Measurements from ENCODE around the gene MAPK12. TPM values are rescaled to one million over a fixed set of nuclear protein-coding genes. Genes with fewer than 3 reads are reported as not detected.

Gene MAPK12
- total RNA-seq, 2 donors from 2014 or later = 8.9 to 10.4 TPM

DNA sequence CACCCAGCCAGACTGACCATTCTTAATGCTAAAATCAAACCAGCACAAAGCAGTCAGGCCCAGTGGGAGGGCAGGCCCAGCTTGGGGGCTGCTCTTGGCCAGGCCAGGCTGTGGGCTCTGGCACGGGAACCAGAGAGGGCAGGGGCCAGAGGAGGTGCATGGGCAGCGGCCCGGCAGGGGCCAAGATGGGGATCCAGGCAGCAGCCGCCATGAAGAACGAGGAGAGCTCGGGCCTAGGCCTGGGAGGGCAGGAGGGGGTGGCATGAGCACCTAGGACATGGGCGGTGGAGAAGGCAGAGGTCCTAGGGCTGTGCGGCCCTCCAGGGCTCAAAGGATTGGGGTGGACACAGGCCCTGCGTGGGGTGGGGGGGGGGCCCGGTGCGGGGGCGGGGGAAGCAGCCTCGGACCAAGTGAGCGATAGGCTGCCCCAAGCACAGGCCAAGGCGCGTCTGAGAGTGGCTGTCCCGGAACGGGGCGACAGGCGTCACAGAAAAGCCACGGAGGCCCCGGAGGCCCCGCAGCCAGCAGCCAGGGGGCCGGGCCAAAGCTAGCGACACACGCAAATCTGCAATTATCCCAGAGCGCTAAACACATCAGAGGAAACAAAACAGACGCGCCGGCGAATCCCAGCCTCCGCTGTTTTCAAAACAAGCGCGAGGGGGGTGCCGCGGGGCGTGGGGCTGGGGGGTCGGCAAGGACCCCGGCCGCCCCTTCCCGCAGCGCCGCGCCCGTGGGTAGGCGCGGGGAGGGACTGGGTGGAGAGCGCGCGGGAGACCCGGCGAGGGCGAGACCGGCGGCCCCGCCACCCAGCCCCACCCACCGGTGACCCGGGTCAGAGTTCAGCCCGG, 37.7 kb upstream of the MAPK12 start:
- peak overlapping the region in 1 of 2 donors; percentile 25 for H3K27ac ChIP-seq
- H3K4me3 ChIP-seq = peak overlapping the region; percentile 54
- no peaks in the 10 kb centered on the region for H3K9me3 ChIP-seq
- peaks cover 58 to 85% of the 10 kb centered on the region in 2 donors for H3K4me1 ChIP-seq (ENCODE audit: control insufficient read depth in 1 of 2, low read depth in 2 of 2)
- ATAC-seq (ENCODE audit: insufficient number of reproducible peaks, low FRiP score, low read depth) (no peak), DNase-seq (ENCODE audit: low spot score) (no peak)
- H3K36me3 ChIP-seq = no peaks in the 10 kb centered on the region
- TF ChIP-seq, protein P1, sequence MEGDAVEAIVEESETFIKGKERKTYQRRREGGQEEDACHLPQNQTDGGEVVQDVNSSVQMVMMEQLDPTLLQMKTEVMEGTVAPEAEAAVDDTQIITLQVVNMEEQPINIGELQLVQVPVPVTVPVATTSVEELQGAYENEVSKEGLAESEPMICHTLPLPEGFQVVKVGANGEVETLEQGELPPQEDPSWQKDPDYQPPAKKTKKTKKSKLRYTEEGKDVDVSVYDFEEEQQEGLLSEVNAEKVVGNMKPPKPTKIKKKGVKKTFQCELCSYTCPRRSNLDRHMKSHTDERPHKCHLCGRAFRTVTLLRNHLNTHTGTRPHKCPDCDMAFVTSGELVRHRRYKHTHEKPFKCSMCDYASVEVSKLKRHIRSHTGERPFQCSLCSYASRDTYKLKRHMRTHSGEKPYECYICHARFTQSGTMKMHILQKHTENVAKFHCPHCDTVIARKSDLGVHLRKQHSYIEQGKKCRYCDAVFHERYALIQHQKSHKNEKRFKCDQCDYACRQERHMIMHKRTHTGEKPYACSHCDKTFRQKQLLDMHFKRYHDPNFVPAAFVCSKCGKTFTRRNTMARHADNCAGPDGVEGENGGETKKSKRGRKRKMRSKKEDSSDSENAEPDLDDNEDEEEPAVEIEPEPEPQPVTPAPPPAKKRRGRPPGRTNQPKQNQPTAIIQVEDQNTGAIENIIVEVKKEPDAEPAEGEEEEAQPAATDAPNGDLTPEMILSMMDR (IDR thresholded peaks at IDR 0.05) = no peak
- H3K27me3 ChIP-seq (replicated peaks; ENCODE audit: insufficient read depth) = no peaks in the 10 kb centered on the region

DNA sequence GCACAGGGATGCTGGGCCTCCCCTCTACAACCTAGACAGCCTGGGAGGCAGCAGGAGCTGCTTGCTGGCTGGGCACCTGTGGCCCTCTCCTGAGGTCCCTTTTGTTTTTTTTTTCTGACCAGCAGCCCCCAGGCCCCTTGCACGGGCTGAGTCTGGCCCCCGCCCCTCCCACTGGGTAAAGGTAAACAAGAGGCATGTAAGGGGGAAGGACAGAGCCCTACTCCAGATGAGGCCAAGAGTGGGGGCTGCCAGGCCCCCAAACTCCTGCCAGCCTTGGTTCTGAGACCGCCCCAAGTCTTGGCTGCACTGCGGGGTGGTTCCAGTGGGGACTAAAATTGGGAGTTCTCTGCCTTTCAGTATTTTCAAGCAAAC, 36.8 kb upstream of the MAPK12 start:
- peaks cover 57 to 85% of the 10 kb centered on the region in 2 donors for H3K4me1 ChIP-seq (ENCODE audit: control insufficient read depth in 1 of 2, low read depth in 2 of 2)
- TF ChIP-seq, protein P1 (IDR thresholded peaks at IDR 0.05) = no peak
- no peak for DNase-seq (ENCODE audit: low spot score)
- no peaks in the 10 kb centered on the region for H3K36me3 ChIP-seq
- H3K27ac ChIP-seq = peak overlapping the region in 1 of 2 donors; percentile 25
- no peak for ATAC-seq (ENCODE audit: insufficient number of reproducible peaks, low FRiP score, low read depth)
- H3K4me3 ChIP-seq = no peak overlapping the region
- no peaks in the 10 kb centered on the region for H3K9me3 ChIP-seq
- no peaks in the 10 kb centered on the region for H3K27me3 ChIP-seq (replicated peaks; ENCODE audit: insufficient read depth)

GRCh38 chr22:50297510-50298265, 36.2 kb upstream of the MAPK12 start:
- Histone ChIP-seq H3K27ac (peak overlapping the region in 1 of 2 donors; percentile 25), H3K4me1 (ENCODE audit: control insufficient read depth in 1 of 2, low read depth in 2 of 2) (peaks cover 56 to 85% of the 10 kb centered on the region in 2 donors), H3K27me3 (replicated peaks; ENCODE audit: insufficient read depth) (no peaks in the 10 kb centered on the region), H3K36me3 (no peaks in the 10 kb centered on the region), H3K9me3 (no peaks in the 10 kb centered on the region), H3K4me3 (no peak overlapping the region)
- DNase-seq (ENCODE audit: low spot score) = no peak
- ATAC-seq (ENCODE audit: insufficient number of reproducible peaks, low FRiP score, low read depth) = no peak
- TF ChIP-seq, protein P1 (IDR thresholded peaks at IDR 0.05) = no peak

DNA sequence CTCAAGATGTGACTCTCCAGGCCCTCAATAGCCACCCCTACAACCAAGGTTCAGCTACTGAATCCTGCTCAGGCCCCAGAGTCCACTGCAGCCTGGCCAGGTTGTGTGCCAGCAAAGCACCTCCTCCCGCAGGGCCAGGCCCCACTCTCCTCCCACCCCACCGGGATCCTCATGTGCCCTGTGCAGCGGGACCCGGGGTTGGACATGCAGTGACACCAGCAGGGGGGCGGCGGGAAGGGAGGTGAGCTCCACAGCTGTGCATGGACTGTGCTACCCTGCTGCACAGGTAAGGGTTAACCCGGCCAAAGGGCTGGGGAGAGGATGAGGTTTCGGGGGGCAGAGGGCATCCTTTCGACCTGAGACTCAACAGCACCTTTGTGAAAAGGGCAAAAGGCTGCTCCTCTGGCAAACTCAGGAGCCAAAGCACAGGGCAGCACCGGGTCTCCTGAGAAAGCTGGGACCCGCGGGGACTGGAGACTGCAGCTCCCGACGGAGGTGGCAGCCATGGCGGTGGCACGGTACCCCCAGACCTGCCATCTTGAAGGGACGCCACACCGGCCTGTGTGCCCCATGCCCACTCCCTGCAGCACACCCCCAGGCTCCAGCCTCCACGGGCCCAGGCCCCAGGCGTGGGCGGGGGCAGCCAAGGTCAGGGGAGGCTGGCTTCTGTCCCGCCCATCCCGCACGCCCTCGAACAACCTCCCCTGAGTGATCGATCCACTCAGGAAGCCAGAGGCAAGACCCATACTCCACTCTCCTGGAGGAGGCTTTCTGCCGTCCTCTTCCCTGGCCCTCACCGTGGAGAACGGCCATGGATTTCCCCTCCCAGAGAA, 35.4 kb upstream of the MAPK12 start:
- peak overlapping the region in 1 of 2 donors; percentile 24 for H3K27ac ChIP-seq

More for the DNA sequence above, 35.4 kb upstream of the MAPK12 start:
- ATAC-seq (ENCODE audit: insufficient number of reproducible peaks, low FRiP score, low read depth) (no peak), DNase-seq (ENCODE audit: low spot score) (no peak)
- TF ChIP-seq, protein P1 (IDR thresholded peaks at IDR 0.05) = no peak
- no peaks in the 10 kb centered on the region for H3K9me3 ChIP-seq
- peaks cover 52 to 82% of the 10 kb centered on the region in 2 donors for H3K4me1 ChIP-seq (ENCODE audit: control insufficient read depth in 1 of 2, low read depth in 2 of 2)
- no peak overlapping the region for H3K4me3 ChIP-seq
- H3K36me3 ChIP-seq = no peaks in the 10 kb centered on the region
- H3K27me3 ChIP-seq (replicated peaks; ENCODE audit: insufficient read depth) = no peaks in the 10 kb centered on the region

Data from thoracic aorta (tissue), 2 donors.